Hepatocyte (in vitro differentiated cells): ENCODE data around the gene NOC2L.

Experiments
- CTCF ChIP-seq: fragments of 200-600 bp; sonication (generic); IDR thresholded peaks from 2 replicates; pipeline ENCODE4 v1.5.1; 2016; ENCODE audit warnings: antibody characterized with exemption, mild to moderate bottlenecking; ENCODE audit not compliant: poor library complexity
- EZH2 ChIP-seq: fragments of 200-600 bp; sonication (generic); IDR thresholded peaks from 2 replicates; pipeline ENCODE4 v1.6.1; 2016; ENCODE audit warnings: antibody characterized with exemption, mild to moderate bottlenecking, borderline replicate concordance

- no peak for TF ChIP-seq CTCF
- no peak for TF ChIP-seq EZH2
Observed at GRCh38 chr1:993379-993995, 34.4 kb upstream of the NOC2L start.
